ENCODE measurements around the gene FRMPD1. TPM values are rescaled to one million over a fixed set of nuclear protein-coding genes. Genes with fewer than 3 reads are reported as not detected.
"Not testable (repeated sequence)": the region's sequence is repeated elsewhere in the genome, so short reads cannot be mapped to it uniquely, and the experiment has no call there.

FRMPD1 gene
- total and polyA plus RNA-seq, 10 of the 15 experiments (the other 5 are each of a cell fraction or from before 2014, with no cell fraction given) = 0.01 to 0.08 (median 0.05) TPM; not detected in 6

DNA sequence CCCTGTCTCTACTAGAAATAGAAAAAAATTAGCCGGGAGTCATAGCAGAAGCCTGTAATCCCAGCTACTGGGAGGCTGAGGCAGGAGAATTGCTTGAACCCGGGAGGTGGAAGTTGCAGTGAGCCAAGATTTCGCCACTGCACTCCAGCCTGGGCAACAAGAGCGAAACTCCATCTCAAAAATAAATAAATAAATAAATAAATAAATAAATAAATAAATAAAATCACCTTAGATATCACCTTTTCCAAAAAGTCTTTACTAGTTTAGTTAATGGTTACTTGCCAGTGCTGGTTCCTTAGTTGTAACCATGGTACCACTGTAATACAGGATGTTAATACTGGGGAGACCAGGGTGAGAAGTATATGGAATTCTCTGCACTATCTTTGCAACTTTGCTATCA, 48.7 kb upstream of the FRMPD1 start:
- RAD21 ChIA-PET (ENCODE audit: unreplicated experiment); H4K20me1 ChIP-seq (ENCODE audit: control insufficient read depth, insufficient read depth); ATAC-seq; H3K4me3 ChIP-seq; H3K4me1 ChIP-seq (ENCODE audit: control insufficient read depth, insufficient read depth, low read length); H3K36me3 ChIP-seq (ENCODE audit: control insufficient read depth in 2 of 2, insufficient read depth in 2 of 2, low read length in 1 of 2); H3K9ac ChIP-seq (ENCODE audit: control insufficient read depth, insufficient read depth, low read length); FAIRE-seq; in situ Hi-C loops (cut with MboI); H3K27me3 ChIP-seq (replicated peaks in 1 of 2; ENCODE audit: control insufficient read depth in 2 of 2, insufficient read depth in 2 of 2, low read length in 1 of 2); H3K79me2 ChIP-seq (ENCODE audit: control insufficient read depth, insufficient read depth, low read length); H3K4me2 ChIP-seq (ENCODE audit: control insufficient read depth, insufficient read depth); H2AFZ ChIP-seq (ENCODE audit: control insufficient read depth, low read depth, low read length); intact Hi-C loops (cut with micrococcal nuclease; ENCODE audit: unreplicated experiment); BruUV-seq (replicated peaks); POLR2A ChIA-PET; H3K27ac ChIP-seq (ENCODE audit: control insufficient read depth, insufficient read depth); H3K9me3 ChIP-seq (replicated peaks; ENCODE audit: control insufficient read depth, insufficient read depth, low read length); DNase-seq (ENCODE audit: low read depth, low spot score): not testable (repeated sequence)
- ChIA-PET CTCF (interaction anchor here (0.7 to 0.8 kb wide), 2 partner anchors 8 to 23 kb away, joined by 3 read pairs; no protein-coding TSS in a partner anchor), SMC1A (ENCODE audit: uncharacterized antibody, unreplicated experiment) (interaction anchor here (1.3 kb wide), 1 partner anchor 19 kb away, joined by 3 read pairs; no protein-coding TSS in a partner anchor)
- 25% methylated on average over 4 of the region's 4 CpGs for WGBS (ENCODE audit: insufficient coverage, insufficient replicate concordance, low lambda C conversion rate, missing lambda C conversion rate)

DNA sequence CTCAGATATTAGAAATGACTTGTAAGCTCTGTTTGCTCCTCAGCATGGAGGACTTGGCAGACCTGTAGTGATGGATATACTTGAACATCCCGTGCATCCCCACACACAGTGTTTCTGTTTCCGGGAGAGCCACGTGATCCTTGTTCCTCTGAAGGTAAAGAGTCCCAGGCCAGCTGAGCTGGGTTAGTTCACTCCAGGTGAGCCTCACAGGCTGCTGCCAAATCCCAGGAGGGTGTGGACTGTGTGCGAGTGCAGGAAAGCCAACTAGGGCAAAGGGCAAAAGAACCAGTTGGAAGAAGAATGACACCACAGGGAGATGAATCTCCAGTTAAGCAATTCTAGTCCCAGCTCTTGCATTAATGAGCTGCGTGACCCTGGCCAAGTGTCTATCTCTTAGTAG, 47.9 kb upstream of the FRMPD1 start:
- intact Hi-C loops (cut with micrococcal nuclease; ENCODE audit: unreplicated experiment) = no loop called here
- TF ChIP-seq MTA2 (IDR thresholded peaks at IDR 0.05; ENCODE audit: low read depth) (no peak), TAF1 (IDR thresholded peaks at IDR 0.05; ENCODE audit: borderline replicate concordance, low read depth, low read length) (no peak), ZBED1 (IDR thresholded peaks at IDR 0.05; ENCODE audit: borderline replicate concordance) (no peak), ATF7 (IDR thresholded peaks at IDR 0.05; ENCODE audit: low read depth) (no peak), POLR2A (IDR thresholded peaks at IDR 0.05; ENCODE audit: low read depth, low read length) (no peak), EP300 (IDR thresholded peaks at IDR 0.05; ENCODE audit: borderline replicate concordance in 1 of 2, control insufficient read depth in 1 of 2, low read depth in 2 of 2, low read length in 2 of 2) (no peak), RELA (IDR thresholded peaks at IDR 0.05; ENCODE audit: borderline replicate concordance, partially characterized antibody) (no peak), JUNB (IDR thresholded peaks at IDR 0.05) (no peak), EGR1 (IDR thresholded peaks at IDR 0.05; ENCODE audit: borderline replicate concordance in 1 of 2, low read depth in 2 of 2, low read length in 2 of 2) (no peak), TARDBP (IDR thresholded peaks at IDR 0.05; ENCODE audit: borderline replicate concordance) (no peak)
- TF ChIP-seq, protein P1, sequence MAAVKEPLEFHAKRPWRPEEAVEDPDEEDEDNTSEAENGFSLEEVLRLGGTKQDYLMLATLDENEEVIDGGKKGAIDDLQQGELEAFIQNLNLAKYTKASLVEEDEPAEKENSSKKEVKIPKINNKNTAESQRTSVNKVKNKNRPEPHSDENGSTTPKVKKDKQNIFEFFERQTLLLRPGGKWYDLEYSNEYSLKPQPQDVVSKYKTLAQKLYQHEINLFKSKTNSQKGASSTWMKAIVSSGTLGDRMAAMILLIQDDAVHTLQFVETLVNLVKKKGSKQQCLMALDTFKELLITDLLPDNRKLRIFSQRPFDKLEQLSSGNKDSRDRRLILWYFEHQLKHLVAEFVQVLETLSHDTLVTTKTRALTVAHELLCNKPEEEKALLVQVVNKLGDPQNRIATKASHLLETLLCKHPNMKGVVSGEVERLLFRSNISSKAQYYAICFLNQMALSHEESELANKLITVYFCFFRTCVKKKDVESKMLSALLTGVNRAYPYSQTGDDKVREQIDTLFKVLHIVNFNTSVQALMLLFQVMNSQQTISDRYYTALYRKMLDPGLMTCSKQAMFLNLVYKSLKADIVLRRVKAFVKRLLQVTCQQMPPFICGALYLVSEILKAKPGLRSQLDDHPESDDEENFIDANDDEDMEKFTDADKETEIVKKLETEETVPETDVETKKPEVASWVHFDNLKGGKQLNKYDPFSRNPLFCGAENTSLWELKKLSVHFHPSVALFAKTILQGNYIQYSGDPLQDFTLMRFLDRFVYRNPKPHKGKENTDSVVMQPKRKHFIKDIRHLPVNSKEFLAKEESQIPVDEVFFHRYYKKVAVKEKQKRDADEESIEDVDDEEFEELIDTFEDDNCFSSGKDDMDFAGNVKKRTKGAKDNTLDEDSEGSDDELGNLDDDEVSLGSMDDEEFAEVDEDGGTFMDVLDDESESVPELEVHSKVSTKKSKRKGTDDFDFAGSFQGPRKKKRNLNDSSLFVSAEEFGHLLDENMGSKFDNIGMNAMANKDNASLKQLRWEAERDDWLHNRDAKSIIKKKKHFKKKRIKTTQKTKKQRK (IDR thresholded peaks at IDR 0.05; ENCODE audit: low read depth, low read length) = no peak
- TF ChIP-seq, protein P2, sequence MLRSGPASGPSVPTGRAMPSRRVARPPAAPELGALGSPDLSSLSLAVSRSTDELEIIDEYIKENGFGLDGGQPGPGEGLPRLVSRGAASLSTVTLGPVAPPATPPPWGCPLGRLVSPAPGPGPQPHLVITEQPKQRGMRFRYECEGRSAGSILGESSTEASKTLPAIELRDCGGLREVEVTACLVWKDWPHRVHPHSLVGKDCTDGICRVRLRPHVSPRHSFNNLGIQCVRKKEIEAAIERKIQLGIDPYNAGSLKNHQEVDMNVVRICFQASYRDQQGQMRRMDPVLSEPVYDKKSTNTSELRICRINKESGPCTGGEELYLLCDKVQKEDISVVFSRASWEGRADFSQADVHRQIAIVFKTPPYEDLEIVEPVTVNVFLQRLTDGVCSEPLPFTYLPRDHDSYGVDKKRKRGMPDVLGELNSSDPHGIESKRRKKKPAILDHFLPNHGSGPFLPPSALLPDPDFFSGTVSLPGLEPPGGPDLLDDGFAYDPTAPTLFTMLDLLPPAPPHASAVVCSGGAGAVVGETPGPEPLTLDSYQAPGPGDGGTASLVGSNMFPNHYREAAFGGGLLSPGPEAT (IDR thresholded peaks at IDR 0.05; ENCODE audit: low read depth) = no peak
- Histone ChIP-seq H2AFZ (ENCODE audit: control insufficient read depth, low read depth, low read length) (no peak overlapping the region), H3K9ac (ENCODE audit: control insufficient read depth, insufficient read depth, low read length) (no peak overlapping the region), H3K27me3 (replicated peaks in 1 of 2; ENCODE audit: control insufficient read depth in 2 of 2, insufficient read depth in 2 of 2, low read length in 1 of 2) (peaks cover 4 to 5% of the 10 kb centered on the region in 2 experiments; a peak in 3 of 4 replicates), H3K4me2 (ENCODE audit: control insufficient read depth, insufficient read depth) (no peak overlapping the region), H3K4me3 (no peak overlapping the region), H3K9me3 (replicated peaks; ENCODE audit: control insufficient read depth, insufficient read depth, low read length) (no peaks in the 10 kb centered on the region), H3K36me3 (ENCODE audit: control insufficient read depth in 2 of 2, insufficient read depth in 2 of 2, low read length in 1 of 2) (no peaks in the 10 kb centered on the region), H3K79me2 (ENCODE audit: control insufficient read depth, insufficient read depth, low read length) (no peaks in the 10 kb centered on the region), H4K20me1 (ENCODE audit: control insufficient read depth, insufficient read depth) (no peaks in the 10 kb centered on the region), H3K4me1 (ENCODE audit: control insufficient read depth, insufficient read depth, low read length) (no peaks in the 10 kb centered on the region), H3K27ac (ENCODE audit: control insufficient read depth, insufficient read depth) (no peak overlapping the region)
- ChIA-PET RAD21 (ENCODE audit: unreplicated experiment) (no interaction called here), SMC1A (ENCODE audit: uncharacterized antibody, unreplicated experiment) (interaction anchor here (1.3 kb wide), 1 partner anchor 20 kb away, joined by 3 read pairs; no protein-coding TSS in a partner anchor), CTCF (interaction anchor here (0.7 to 0.8 kb wide), 2 partner anchors 9 to 22 kb away, joined by 3 read pairs; no protein-coding TSS in a partner anchor), POLR2A (no interaction called here)
- ATAC-seq (no peak), FAIRE-seq (no peak), DNase-seq (ENCODE audit: low read depth, low spot score) (no peak)
- no TSS peak for BruUV-seq (replicated peaks)
- 57% methylated on average over 5 of the region's 5 CpGs for WGBS (ENCODE audit: insufficient coverage, insufficient replicate concordance, low lambda C conversion rate, missing lambda C conversion rate)
- in situ Hi-C loops (cut with MboI) = no loop called here

Measured in GM12878 (cell line).